GM18873 (cell line): Measurements from ENCODE around the gene CCN5.

Source experiments
- ATAC-seq: cut with Tn5 transposase; IDR thresholded peaks from one replicate; pipeline ENCODE4 v1.9.1; 2021; ENCODE audit warnings: mild to moderate bottlenecking, moderate library complexity, moderate number of reproducible peaks; ENCODE audit not compliant: unreplicated experiment, low FRiP score

CCN5 gene

GRCh38 chr20:44714102-44714700 is 968 bp upstream of the CCN5 start:
- no peak for ATAC-seq

GRCh38 chr20:44715499-44716308 is 535 bp downstream of the CCN5 start:
- ATAC-seq, result no peak

GRCh38 chr20:44716309-44717106 is 1.3 kb downstream of the CCN5 start:
- ATAC-seq, result no peak

GRCh38 chr20:44717986-44718385 is 2.8 kb downstream of the CCN5 start:
- ATAC-seq, result no peak

GRCh38 chr20:44719841-44720240 is 4.7 kb downstream of the CCN5 start:
- no peak for ATAC-seq

GRCh38 chr20:44720621-44720996 is 5.4 kb downstream of the CCN5 start:
- no peak for ATAC-seq

- ATAC-seq, result no peak
Observed at GRCh38 chr20:44720997-44721784, 6.0 kb downstream of the CCN5 start.

- no peak for ATAC-seq
Observed at GRCh38 chr20:44721785-44722054, 6.6 kb downstream of the CCN5 start.

- no peak for ATAC-seq
Observed at GRCh38 chr20:44722990-44723389, 7.8 kb downstream of the CCN5 start.

GRCh38 chr20:44723391-44723790 is 8.2 kb downstream of the CCN5 start:
- no peak for ATAC-seq

GRCh38 chr20:44723798-44724362 is 8.7 kb downstream of the CCN5 start:
- no peak for ATAC-seq

GRCh38 chr20:44724423-44725091 is 9.4 kb downstream of the CCN5 start:
- no peak for ATAC-seq

- no peak for ATAC-seq
Observed at GRCh38 chr20:44725837-44726236, 10.7 kb downstream of the CCN5 start.

- no peak for ATAC-seq
Observed at GRCh38 chr20:44727039-44727438, 11.9 kb downstream of the CCN5 start.

- no peak for ATAC-seq
Observed at GRCh38 chr20:44727651-44728050, 12.5 kb downstream of the CCN5 start.

GRCh38 chr20:44728801-44729443 is 13.8 kb downstream of the CCN5 start:
- no peak for ATAC-seq

- no peak for ATAC-seq
Observed at GRCh38 chr20:44730441-44730840, 15.3 kb downstream of the CCN5 start.

- ATAC-seq, result no peak
Observed at GRCh38 chr20:44731657-44732056, 16.5 kb downstream of the CCN5 start.

GRCh38 chr20:44732327-44732726 is 17.2 kb downstream of the CCN5 start:
- no peak for ATAC-seq
